Sciatic nerve (tissue), 2 donors: ENCODE results near the gene ZBTB32. TPM values are rescaled to one million over a fixed set of nuclear protein-coding genes. Genes with fewer than 3 reads are reported as not detected.
A peak's percentile ranks its signal among the peaks of the same experiment; 100 is the strongest.

Experiments used
- ATAC-seq: fragments of 200-7000 bp; cut with Tn5 transposase; one replicate; pipeline ENCODE4 v1.9.1; 2020; ENCODE audit warnings: mild to moderate bottlenecking, moderate library complexity
- DNase-seq: peaks from one replicate; pipeline ENCODE4 v3.0.0-alpha.2; 2020; ENCODE audit warnings: low spot score
- intact Hi-C: fragments of 100-400 bp; cut with DNase I; formaldehyde crosslinking; loops from one replicate; pipeline ENCODE4 v1.14.2; 2022
- total RNA-seq: library from RNA; stranded (reverse); fragmentation: NEBNext Ultra II Directional; extraction: Animal tissue kit (Norgen Biotek cat#: 25700); gene quantifications from one replicate; pipeline ENCODE4 v1.2.1, GENCODE V29; 2021
- donor health status: DM: no; HTN: no; CAD: no.
- donor health status: DM: no; HTN: no; CAD: no.

The ZBTB32 gene
- total RNA-seq, 1 donor from 2014 or later, result 0.18 TPM

- DNase-seq, result peak; percentile 82
- peak; percentile 25 for ATAC-seq
- intact Hi-C loops, result no loop called here
Measured at GRCh38 chr19:35756377-35757230, 52.2 kb downstream of the ZBTB32 start, which contains the start of gene HSPB6. Gene HSPB6, minus strand, starts transcription at chr19:35757029. Its CDS starts 21 bp downstream, at chr19:35757008.

GRCh38 chr19:35757231-35757748 is 52.9 kb downstream of the ZBTB32 start:
- DNase-seq (peak; percentile 91), ATAC-seq (peak; percentile 75)
- intact Hi-C loops, result no loop called here

- ATAC-seq (peak; percentile 90), DNase-seq (peak; percentile 99)
- intact Hi-C loops, result no loop called here
Measured at GRCh38 chr19:35757749-35758608, 53.6 kb downstream of the ZBTB32 start, which contains the start of gene PROSER3. Gene PROSER3, plus strand, starts transcription at chr19:35758176. Its CDS starts 40 bp downstream, at chr19:35758216.

GRCh38 chr19:35759697-35760096 is 55.3 kb downstream of the ZBTB32 start:
- DNase-seq (no peak), ATAC-seq (no peak)
- intact Hi-C loops, result no loop called here

- ATAC-seq, result no peak
- DNase-seq, result no peak
- intact Hi-C loops, result no loop called here
Measured at GRCh38 chr19:35760711-35761349, 56.5 kb downstream of the ZBTB32 start.

GRCh38 chr19:35764432-35765315 is 60.3 kb downstream of the ZBTB32 start:
- intact Hi-C loops, result no loop called here
- ATAC-seq (no peak), DNase-seq (no peak)

Other genes with a start within 250 kb of the ZBTB32 start
- not detected for gene KRTDAP, start 214.1 kb upstream of the ZBTB32 start, total RNA-seq
- 26.5 TPM for gene DMKN, start 190.9 kb upstream of the ZBTB32 start, total RNA-seq
- gene SBSN, start 176.2 kb upstream of the ZBTB32 start, total RNA-seq, result not detected
- not detected for gene GAPDHS, start 171.1 kb upstream of the ZBTB32 start, total RNA-seq
- gene TMEM147, start 158.9 kb upstream of the ZBTB32 start, total RNA-seq, result 53.9 TPM
- gene ATP4A, start 140.9 kb upstream of the ZBTB32 start, total RNA-seq, result not detected
- gene PMIS2, start 118.4 kb upstream of the ZBTB32 start, total RNA-seq, result not detected
- gene HAUS5, start 91.8 kb upstream of the ZBTB32 start, total RNA-seq, result 13.5 TPM
- gene RBM42, start 75.5 kb upstream of the ZBTB32 start, total RNA-seq, result 56.7 TPM
- gene ETV2, start 62.8 kb upstream of the ZBTB32 start, total RNA-seq, result 1.2 TPM
- gene COX6B1, start 56.2 kb upstream of the ZBTB32 start, total RNA-seq, result 211 TPM
- not detected for gene UPK1A, start 38.0 kb upstream of the ZBTB32 start, total RNA-seq
- gene KMT2B, start 13.4 kb downstream of the ZBTB32 start, total RNA-seq, result 41.1 TPM
- gene IGFLR1, start 37.9 kb downstream of the ZBTB32 start, total RNA-seq, result 10.8 TPM
- 22.9 TPM for gene U2AF1L4, start 40.9 kb downstream of the ZBTB32 start, total RNA-seq
- gene PSENEN, start 41.1 kb downstream of the ZBTB32 start, total RNA-seq, result 45.6 TPM
- gene LIN37, start 44.0 kb downstream of the ZBTB32 start, total RNA-seq, result 12.3 TPM
- 79.7 TPM for gene HSPB6, start 52.5 kb downstream of the ZBTB32 start, total RNA-seq
- 29.4 TPM for gene PROSER3, start 53.6 kb downstream of the ZBTB32 start, total RNA-seq
- 26.8 TPM for gene ARHGAP33, start 71.0 kb downstream of the ZBTB32 start, total RNA-seq
- gene PRODH2, start 108.3 kb downstream of the ZBTB32 start, total RNA-seq, result not detected
- not detected for gene NPHS1, start 147.9 kb downstream of the ZBTB32 start, total RNA-seq
- gene KIRREL2, start 152.4 kb downstream of the ZBTB32 start, total RNA-seq, result 0.13 TPM
- 14.1 TPM for gene APLP1, start 164.0 kb downstream of the ZBTB32 start, total RNA-seq
- 39.3 TPM for gene NFKBID, start 196.0 kb downstream of the ZBTB32 start, total RNA-seq
- gene HCST, start 198.0 kb downstream of the ZBTB32 start, total RNA-seq, result 14.3 TPM
- gene TYROBP, start 203.7 kb downstream of the ZBTB32 start, total RNA-seq, result 104 TPM
- 13.1 TPM for gene LRFN3, start 231.8 kb downstream of the ZBTB32 start, total RNA-seq